ENCODE measurements around the gene NQO2. TPM values are rescaled to one million over a fixed set of nuclear protein-coding genes. Genes with fewer than 3 reads are reported as not detected.
"Not testable (repeated sequence)": the region's sequence is repeated elsewhere in the genome, so short reads cannot be mapped to it uniquely, and the experiment has no call there.

NQO2 gene
- total RNA-seq, 3 donors from 2014 or later (not counting 1 experiment from before 2014, with no cell fraction given): 13.1 to 21.7 (median 16.2) TPM

- peaks cover 0 to 11% of the 10 kb centered on the region in 2 donors for H3K27me3 Mint-ChIP-seq (ENCODE audit: low read depth in 2 of 2)
- WGBS (ENCODE audit: insufficient coverage): 89% methylated on average over 17 of the region's 17 CpGs
- intact Hi-C loops (cut with micrococcal nuclease): loop anchor here (1.0 to 10.0 kb wide), 2 partner anchors 53 to 258 kb away; partner anchors contain the start of gene NQO2
- H3K9me3 Mint-ChIP-seq: no peaks in the 10 kb centered on the region
- H3K36me3 ChIP-seq (ENCODE audit: control insufficient read depth, insufficient read depth, low read length): no peaks in the 10 kb centered on the region
- H3K27ac ChIP-seq (ENCODE audit: low read length): no peak overlapping the region
- H3K4me1 Mint-ChIP-seq: peaks cover 10 to 17% of the 10 kb centered on the region in 2 donors
- DNase-seq (no peak), ATAC-seq (no peak)
- H3K27me3 ChIP-seq (ENCODE audit: control insufficient read depth, insufficient read depth, low read length): no peaks in the 10 kb centered on the region
- H3K4me3 Mint-ChIP-seq: peak overlapping the region; percentile 68
- H3K4me3 ChIP-seq (ENCODE audit: low read length): no peak overlapping the region
- no peaks in the 10 kb centered on the region for H3K36me3 Mint-ChIP-seq
- no peaks in the 10 kb centered on the region for H3K9me3 ChIP-seq (ENCODE audit: control insufficient read depth, insufficient read depth, low read length)
- H3K27ac Mint-ChIP-seq: peak overlapping the region in 1 of 2 donors; percentile 71
- H3K4me1 ChIP-seq (ENCODE audit: control insufficient read depth, insufficient read depth, low read length): peaks cover 21% of the 10 kb centered on the region
- no peak for TF ChIP-seq CTCF (IDR thresholded peaks at IDR 0.05)
These were observed 53.0 kb downstream of the NQO2 start for GRCh38 chr6:3052481-3053230.

GRCh38 chr6:3053231-3053508 is 53.5 kb downstream of the NQO2 start:
- Histone ChIP-seq H3K27ac (ENCODE audit: low read length) (peak overlapping the region; percentile 43), H3K36me3 (ENCODE audit: control insufficient read depth, insufficient read depth, low read length) (no peaks in the 10 kb centered on the region), H3K4me3 (ENCODE audit: low read length) (peak overlapping the region; percentile 45), H3K4me1 (ENCODE audit: control insufficient read depth, insufficient read depth, low read length) (peaks cover 21% of the 10 kb centered on the region), H3K27me3 (ENCODE audit: control insufficient read depth, insufficient read depth, low read length) (no peaks in the 10 kb centered on the region), H3K9me3 (ENCODE audit: control insufficient read depth, insufficient read depth, low read length) (no peaks in the 10 kb centered on the region)
- TF ChIP-seq CTCF (IDR thresholded peaks at IDR 0.05): no peak
- WGBS (ENCODE audit: insufficient coverage): 75% methylated on average over 11 of the region's 11 CpGs
- peak overlapping the region in 1 of 2 donors; percentile 71 for H3K27ac Mint-ChIP-seq
- no peaks in the 10 kb centered on the region for H3K9me3 Mint-ChIP-seq
- intact Hi-C loops (cut with micrococcal nuclease): loop anchor here (1.0 to 10.0 kb wide), 2 partner anchors 54 to 258 kb away; partner anchors contain the start of gene NQO2
- ATAC-seq (no peak), DNase-seq (no peak)
- peak overlapping the region; percentile 68 for H3K4me3 Mint-ChIP-seq
- H3K4me1 Mint-ChIP-seq: peaks cover 10 to 17% of the 10 kb centered on the region in 2 donors
- peaks cover 0 to 11% of the 10 kb centered on the region in 2 donors for H3K27me3 Mint-ChIP-seq (ENCODE audit: low read depth in 2 of 2)
- no peaks in the 10 kb centered on the region for H3K36me3 Mint-ChIP-seq

- H3K36me3 ChIP-seq (ENCODE audit: control insufficient read depth, insufficient read depth, low read length); H3K9me3 Mint-ChIP-seq; H3K27me3 Mint-ChIP-seq (ENCODE audit: low read depth in 2 of 2); ATAC-seq; H3K36me3 Mint-ChIP-seq; H3K27ac ChIP-seq (ENCODE audit: low read length); H3K9me3 ChIP-seq (ENCODE audit: control insufficient read depth, insufficient read depth, low read length); H3K27me3 ChIP-seq (ENCODE audit: control insufficient read depth, insufficient read depth, low read length): not testable (repeated sequence)
- intact Hi-C loops (cut with micrococcal nuclease): loop anchor here (5.0 to 10.0 kb wide), 2 partner anchors 207 to 260 kb away; no protein-coding TSS in a partner anchor
- peak in 1 of 2 donors; percentile 33 for DNase-seq
- Histone ChIP-seq H3K4me1 (ENCODE audit: control insufficient read depth, insufficient read depth, low read length) (peaks cover 21% of the 10 kb centered on the region), H3K4me3 (ENCODE audit: low read length) (peak overlapping the region; percentile 45)
- peak overlapping the region; percentile 68 for H3K4me3 Mint-ChIP-seq
- H3K4me1 Mint-ChIP-seq: peaks cover 10 to 17% of the 10 kb centered on the region in 2 donors
- 74% methylated on average over 27 of the region's 27 CpGs for WGBS (ENCODE audit: insufficient coverage)
- H3K27ac Mint-ChIP-seq: peak overlapping the region in 1 of 2 donors; percentile 71
These were observed 54.8 kb downstream of the NQO2 start for GRCh38 chr6:3054229-3055157.

- 50% methylated on average over 2 of the region's 3 CpGs for WGBS (ENCODE audit: insufficient coverage)
These were observed 55.4 kb downstream of the NQO2 start for GRCh38 chr6:3055158-3055499.

More at GRCh38 chr6:3055158-3055499, 55.4 kb downstream of the NQO2 start:
- H3K4me1 ChIP-seq (ENCODE audit: control insufficient read depth, insufficient read depth, low read length): peaks cover 21% of the 10 kb centered on the region
- intact Hi-C loops (cut with micrococcal nuclease): loop anchor here (5.0 to 10.0 kb wide), 2 partner anchors 208 to 260 kb away; no protein-coding TSS in a partner anchor
- H3K4me1 Mint-ChIP-seq: peaks cover 10 to 17% of the 10 kb centered on the region in 2 donors
- not testable (repeated sequence) for ATAC-seq; H3K36me3 Mint-ChIP-seq; H3K27ac Mint-ChIP-seq; H3K9me3 Mint-ChIP-seq; H3K4me3 ChIP-seq (ENCODE audit: low read length); DNase-seq; H3K36me3 ChIP-seq (ENCODE audit: control insufficient read depth, insufficient read depth, low read length); H3K27me3 ChIP-seq (ENCODE audit: control insufficient read depth, insufficient read depth, low read length); H3K27me3 Mint-ChIP-seq (ENCODE audit: low read depth in 2 of 2); H3K4me3 Mint-ChIP-seq; H3K9me3 ChIP-seq (ENCODE audit: control insufficient read depth, insufficient read depth, low read length); H3K27ac ChIP-seq (ENCODE audit: low read length)
